GM19455 (cell line): ENCODE measurements around the gene SLFN12L.
A peak's percentile ranks its signal among the peaks of the same experiment; 100 is the strongest.
"Not testable (repeated sequence)": the region's sequence is repeated elsewhere in the genome, so short reads cannot be mapped to it uniquely, and the experiment has no call there.

ENCODE experiments used
- ATAC-seq: cut with Tn5 transposase; IDR thresholded peaks from one replicate; pipeline ENCODE4 v1.9.1; 2021; ENCODE audit not compliant: unreplicated experiment

Gene SLFN12L

DNA sequence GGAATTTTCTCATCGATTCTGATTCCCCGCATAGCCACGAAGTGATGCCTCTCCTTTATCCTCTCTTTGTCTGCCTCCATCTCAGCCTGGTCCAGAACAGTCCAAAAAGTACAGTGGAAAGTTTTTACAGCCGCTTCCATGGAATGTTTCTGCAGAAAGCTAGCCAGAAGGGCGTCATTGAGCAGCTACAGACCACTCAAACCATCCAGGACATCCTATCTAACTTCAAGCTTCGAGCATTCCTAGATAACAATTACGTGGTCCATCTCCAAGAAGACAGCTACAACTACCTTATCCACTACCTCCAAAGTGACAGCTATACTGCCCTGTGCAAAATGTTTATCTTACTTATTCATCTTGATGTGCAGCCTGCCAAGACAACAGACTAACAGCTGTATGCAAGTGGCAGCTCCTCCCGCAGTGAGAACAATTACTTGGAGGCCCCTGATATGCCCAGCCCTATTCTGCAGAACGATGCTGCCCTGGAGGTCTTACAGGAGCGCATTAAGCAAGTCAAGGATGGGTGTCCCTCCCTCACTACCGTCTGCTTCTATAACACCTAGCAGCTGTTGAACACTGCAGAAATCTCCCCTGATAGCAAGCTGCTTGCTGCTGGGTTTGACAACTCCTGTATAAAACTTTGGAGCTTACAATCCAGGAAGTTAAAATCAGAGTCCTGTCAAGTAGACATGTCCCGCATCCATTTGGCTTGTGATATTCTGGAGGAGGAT is 38.9 kb downstream of the SLFN12L start:
- no peak for ATAC-seq

GRCh38 chr17:35496451-35497290 is 40.8 kb downstream of the SLFN12L start:
- no peak for ATAC-seq

- ATAC-seq: no peak
Observed at GRCh38 chr17:35493040-35493439, 44.4 kb downstream of the SLFN12L start.

GRCh38 chr17:35491417-35491816 is 46.1 kb downstream of the SLFN12L start:
- ATAC-seq: no peak

DNA sequence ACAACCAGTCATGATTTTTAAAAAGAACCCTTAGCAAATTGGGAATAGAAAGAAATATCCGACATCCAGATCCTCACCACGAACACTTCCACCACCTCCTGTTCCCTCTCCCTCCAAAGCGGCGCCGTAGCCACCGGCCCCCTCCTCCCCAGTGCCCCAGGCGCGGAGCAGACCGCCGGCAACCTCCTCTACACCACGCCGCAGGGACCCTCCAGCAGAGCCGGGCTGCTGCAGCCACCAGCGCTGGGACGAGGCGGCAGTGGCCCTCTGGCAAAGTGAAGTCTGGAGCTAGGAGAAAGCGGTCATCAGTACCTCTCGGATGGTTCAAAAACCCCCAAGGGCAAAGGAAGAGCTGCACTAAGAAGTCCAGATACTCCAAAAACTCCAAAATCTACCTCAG is 47.5 kb downstream of the SLFN12L start:
- ATAC-seq: no peak

DNA sequence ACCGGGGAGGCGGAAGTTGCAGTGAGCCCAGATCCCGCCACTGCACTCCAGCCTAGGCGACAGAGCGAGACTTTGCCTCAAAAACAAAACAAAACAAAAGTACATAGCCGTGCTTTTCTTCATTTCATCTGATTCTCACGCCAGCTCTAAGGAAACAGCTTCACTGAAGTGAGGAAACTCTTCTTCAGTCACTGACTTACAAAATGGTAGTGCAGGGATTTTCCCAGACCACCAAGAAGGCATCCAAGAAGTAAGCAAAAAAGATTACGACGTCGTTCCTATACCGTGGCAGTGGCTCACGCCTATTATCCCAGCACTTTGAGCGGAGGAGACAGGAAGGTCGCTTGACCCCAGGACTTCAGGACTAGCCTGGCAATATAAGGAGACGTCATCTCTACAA is 48.5 kb downstream of the SLFN12L start:
- ATAC-seq: no peak

DNA sequence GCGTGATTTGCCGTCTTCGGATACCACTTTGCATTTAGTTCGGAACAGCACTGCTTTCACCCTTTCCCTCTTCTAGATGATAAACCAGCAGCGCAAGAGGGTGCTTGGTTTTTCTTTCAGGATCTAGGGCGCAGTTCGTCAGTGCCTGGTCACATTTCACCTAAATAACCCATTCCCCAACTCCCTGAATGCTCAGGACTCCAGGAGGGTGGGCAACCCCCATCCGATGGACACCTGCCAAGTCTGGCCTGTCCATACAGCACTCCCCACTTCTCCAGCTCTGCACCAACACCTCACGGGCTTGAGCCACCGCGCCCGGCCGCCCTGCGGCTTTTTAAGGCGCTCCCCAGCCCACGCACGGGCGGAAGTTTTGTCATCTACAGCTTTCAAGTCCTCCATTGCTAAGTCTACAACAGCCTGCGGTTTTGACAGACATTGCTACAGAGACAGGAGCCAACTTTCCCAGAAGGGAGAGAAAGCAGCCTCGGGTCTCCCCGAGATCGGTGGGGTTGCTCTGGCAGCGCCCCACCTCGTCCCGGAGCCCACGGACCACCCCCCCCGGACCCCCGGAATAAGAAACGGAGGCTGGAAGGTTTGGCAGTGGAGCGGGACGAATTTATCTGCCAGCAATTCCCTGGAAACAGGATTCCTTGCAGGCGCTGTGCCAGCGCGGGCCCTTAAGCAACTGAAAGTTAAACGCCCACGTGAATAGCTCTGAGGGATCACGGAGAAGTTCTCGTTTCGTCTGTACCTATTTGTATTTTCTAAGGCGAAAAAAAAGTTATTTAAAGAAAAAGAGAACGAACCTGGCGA is 50.4 kb downstream of the SLFN12L start:
- ATAC-seq: no peak

GRCh38 chr17:35479271-35479670 is 58.2 kb downstream of the SLFN12L start:
- no peak for ATAC-seq

DNA sequence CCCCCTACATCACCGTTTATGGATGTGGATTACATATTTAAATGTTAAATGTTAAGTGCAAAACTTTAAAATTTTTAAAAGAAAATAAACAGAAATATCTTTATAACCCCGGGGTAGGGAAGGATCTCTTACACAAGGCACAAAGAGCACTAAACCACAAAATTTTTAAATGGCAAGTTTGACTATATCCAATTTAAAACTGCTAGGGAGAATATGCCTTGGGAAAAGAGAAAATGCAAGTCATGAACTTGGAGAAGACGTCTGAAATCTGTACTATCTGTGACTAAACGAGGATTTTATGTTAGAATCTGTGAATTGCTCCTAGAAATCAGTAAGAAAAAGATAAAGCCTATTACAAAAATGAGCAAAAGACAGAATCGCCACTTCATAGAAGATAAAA is 60.2 kb downstream of the SLFN12L start:
- ATAC-seq: no peak

DNA sequence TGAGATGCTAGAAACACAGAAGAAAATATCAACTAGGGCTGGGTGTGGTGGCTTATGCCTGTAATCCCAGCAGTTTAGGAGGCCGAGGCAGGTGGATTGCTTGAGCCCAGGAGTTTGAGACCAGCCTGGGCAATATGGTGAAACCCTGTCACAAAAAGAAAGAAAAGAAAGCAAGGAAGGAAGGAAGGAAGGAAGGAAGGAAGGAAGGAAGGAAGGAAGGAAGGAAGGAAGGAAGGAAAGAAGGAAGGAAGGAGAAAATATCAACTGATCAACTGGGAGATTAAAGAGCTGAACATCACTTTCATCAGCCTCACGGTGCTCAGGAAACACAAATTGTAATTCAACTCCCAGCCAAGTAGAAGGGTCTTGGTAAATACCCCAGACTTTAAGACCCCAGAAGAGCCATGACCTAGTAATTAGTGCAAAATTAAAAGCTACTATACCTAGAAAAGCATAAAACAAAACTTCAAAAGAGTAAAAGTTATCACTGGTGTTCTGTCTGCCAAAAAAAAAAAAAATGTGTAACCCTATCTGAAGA is 61.1 kb downstream of the SLFN12L start:
- ATAC-seq: no peak

- no peak for ATAC-seq
Observed at GRCh38 chr17:35468475-35468874, 69.0 kb downstream of the SLFN12L start.

DNA sequence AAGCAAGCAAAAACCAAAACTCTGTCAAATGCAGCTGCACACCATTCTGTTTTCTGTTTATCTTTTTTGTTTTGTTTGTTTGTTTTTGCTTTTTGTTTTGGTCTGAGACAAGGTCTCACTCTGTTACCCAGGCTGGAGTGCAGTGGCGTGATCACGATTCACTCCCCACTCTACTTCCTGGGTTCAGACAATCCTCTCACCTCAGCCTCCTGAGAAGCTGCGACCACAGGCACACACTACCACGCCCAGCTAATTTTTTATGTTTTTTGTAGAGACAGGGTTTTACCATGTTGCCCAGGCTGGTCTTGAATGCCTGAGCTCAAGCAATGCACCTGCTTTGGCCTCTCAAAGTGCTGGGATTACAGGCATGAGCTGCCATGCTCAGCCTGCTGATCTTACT is 69.7 kb downstream of the SLFN12L start:
- no peak for ATAC-seq

- peak; percentile 79 for ATAC-seq
Observed at GRCh38 chr17:35460354-35460851, 77.1 kb downstream of the SLFN12L start.

- ATAC-seq: not testable (repeated sequence)
Observed at GRCh38 chr17:35454035-35454434, 83.4 kb downstream of the SLFN12L start.

GRCh38 chr17:35453171-35453570 is 84.3 kb downstream of the SLFN12L start:
- ATAC-seq: no peak

GRCh38 chr17:35449371-35449931 is 88.0 kb downstream of the SLFN12L start:
- no peak for ATAC-seq

GRCh38 chr17:35448899-35449227 is 88.6 kb downstream of the SLFN12L start:
- ATAC-seq: no peak

DNA sequence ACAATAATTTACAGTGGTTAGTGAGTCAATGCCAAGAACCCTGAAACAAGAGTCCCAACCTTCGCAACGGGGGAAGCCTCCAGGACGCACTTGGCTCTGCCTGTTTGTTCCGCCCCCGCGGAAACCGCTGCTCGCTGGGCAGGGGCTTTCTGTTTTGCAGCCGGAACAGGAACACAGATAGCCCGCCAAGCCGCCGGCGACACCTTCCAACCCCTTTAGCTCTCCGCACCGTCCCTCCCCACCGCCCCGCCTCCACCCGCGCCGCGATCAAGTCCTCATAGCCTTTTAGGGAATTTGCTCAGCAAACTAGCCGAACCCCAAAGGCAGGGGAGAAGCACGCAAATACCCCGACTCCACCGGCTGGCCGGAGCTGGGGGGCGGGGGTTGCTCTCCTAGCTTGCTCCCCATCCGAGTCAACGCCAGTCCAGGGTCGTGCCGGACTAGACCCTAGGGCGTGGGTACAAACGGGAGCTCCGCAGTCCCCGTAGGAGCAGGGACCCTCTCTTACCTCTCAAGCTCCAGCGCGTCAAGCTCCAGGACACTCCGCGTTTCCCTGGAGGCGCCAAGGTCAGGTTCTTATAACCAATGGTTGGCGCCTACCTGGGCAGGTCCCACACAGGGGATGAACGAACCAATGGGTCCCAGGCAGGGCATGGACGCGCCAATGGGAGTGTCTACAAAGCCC is 89.1 kb downstream of the SLFN12L start, which contains the start of gene SLFN13:
SLFN13 (minus strand) TSS at position 553 of the 685 bp plus-strand sequence. CDS start 3,086 bp downstream, outside the sequence.
- ATAC-seq: peak; percentile 79

DNA sequence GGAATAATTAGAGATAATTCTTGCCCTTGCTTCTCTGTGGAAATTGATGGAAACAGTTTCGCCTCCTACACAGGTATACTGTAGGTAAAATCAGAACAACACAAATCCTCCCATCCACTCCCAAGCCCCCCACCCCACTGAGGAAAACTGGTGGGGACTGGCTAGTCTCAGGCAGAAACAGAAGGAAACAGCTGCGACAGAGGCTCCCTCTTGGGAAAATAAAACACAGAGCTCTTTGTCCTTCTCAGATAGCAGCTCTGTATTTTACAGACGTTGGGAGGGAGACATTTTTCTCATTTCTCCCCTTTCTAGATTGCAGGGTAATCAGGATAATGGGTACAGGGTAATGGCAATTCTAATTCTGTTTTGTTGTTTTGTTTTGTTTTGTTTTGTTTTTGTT is 90.0 kb downstream of the SLFN12L start:
- ATAC-seq: no peak

DNA sequence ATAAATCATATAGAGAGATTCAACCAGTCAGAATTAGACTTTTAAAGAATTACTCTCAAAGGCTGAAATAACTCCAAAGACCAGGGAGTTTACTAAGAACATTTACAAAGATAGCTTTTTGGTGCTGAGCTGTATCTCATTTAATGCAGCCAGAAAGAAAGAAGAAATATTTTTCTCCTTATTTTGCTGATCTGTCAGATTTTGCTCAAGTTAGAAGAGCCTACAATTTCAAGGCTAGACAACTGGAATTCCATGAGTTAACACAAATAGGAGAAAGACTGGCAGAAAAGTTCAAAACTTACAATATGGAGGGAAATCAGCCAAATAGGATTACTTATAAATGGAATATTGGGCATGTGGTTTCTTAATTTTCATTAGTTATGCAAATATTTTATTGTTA is 99.0 kb downstream of the SLFN12L start:
- ATAC-seq: no peak
